Sigmoid colon (tissue), 4 donors: ENCODE data around the gene GPR142.

Source experiments
- CTCF ChIP-seq, 4 experiments: fragments of 450-650 bp in 3 of 4; fragments of 200-600 bp in 1 of 4; IDR thresholded peaks; one replicate each; pipeline ENCODE4 v1.5.1; 2016 to 2019; ENCODE audit warnings: antibody characterized with exemption in 4 of 4, mild to moderate bottlenecking in 3 of 4, moderate library complexity in 2 of 4
- POLR2AphosphoS5 ChIP-seq, 4 donors: sonication (generic); formaldehyde crosslinking; IDR thresholded peaks; one replicate each; pipeline ENCODE4 v1.6.1; 2017; ENCODE audit warnings: antibody characterized with exemption in 4 of 4

- no peak for TF ChIP-seq CTCF (IDR thresholded peaks at IDR 0.05)
- TF ChIP-seq POLR2AphosphoS5 (IDR thresholded peaks at IDR 0.05): no peak
These were observed 31.0 kb upstream of the GPR142 start for GRCh38 chr17:74336307-74336706.
